ENCODE results near the gene HABP2.

HABP2 gene

DNA sequence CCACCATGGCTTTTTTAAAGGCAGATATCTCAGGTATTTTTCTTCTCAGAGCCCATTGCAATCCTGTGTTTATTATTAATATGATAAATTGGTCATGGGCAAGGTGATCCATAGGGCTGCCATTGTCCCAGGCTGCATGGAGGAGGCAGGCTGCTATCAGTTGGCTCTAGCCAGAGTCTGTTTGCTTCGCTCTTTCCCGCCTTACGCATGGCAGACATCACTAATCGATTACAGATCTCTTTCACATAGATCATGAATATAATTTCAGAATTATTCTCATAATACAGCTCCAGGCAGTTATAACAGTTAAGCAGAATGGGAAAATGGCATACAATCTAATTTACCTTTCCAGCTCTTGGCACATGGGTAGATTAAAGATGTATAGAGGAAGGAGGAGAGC is 30.4 kb upstream of the HABP2 start:
- H3K9me3 Mint-ChIP-seq = no peaks in the 10 kb centered on the region
- no peaks in the 10 kb centered on the region for H3K36me3 Mint-ChIP-seq
- no peak overlapping the region for H3K27ac Mint-ChIP-seq
- no peak overlapping the region for H3K4me3 Mint-ChIP-seq
- no peaks in the 10 kb centered on the region for H3K27me3 Mint-ChIP-seq
- H3K4me1 Mint-ChIP-seq = no peaks in the 10 kb centered on the region

DNA sequence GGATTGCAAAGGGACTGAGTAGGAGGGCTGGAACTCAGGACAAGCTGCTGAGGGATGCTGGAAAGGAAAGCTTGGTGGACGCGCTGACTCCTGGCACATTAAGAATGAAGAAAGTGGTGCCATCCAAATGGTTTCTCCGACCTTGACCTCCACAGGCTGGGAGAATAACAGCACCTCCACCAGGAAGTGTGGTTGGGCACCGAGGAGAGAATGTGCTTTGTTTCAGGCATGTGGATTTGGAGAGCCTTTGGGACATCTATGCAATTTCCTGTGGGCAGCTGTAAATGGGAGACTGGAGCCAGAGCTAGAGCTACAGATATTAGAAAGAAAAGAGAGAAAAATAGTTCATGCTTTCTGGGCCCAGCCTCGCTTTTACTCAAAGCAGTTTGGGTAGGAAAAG is 29.8 kb upstream of the HABP2 start:
- Mint-ChIP-seq H3K27me3 (no peaks in the 10 kb centered on the region), H3K4me3 (no peak overlapping the region), H3K36me3 (no peaks in the 10 kb centered on the region), H3K9me3 (no peaks in the 10 kb centered on the region), H3K4me1 (no peaks in the 10 kb centered on the region), H3K27ac (no peak overlapping the region)

DNA sequence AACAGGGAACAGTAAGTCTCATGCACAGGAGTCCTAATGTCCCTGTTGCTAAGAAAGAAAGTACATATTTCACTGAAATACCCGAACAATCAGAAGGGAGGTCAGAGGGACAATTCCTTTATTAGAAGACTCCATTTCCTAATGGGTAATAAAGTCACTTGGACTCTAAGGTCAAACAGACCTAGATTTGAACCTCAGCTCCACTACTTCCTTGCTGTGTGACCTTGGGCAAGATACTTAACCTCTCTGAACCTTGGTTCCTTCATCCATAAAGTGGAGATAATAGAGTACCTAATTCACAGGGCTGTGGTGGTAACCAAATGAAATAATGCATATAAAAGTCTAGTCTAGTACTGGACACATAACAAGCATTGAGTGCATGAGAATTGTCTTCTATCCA is 29.2 kb upstream of the HABP2 start:
- Mint-ChIP-seq H3K4me3 (no peak overlapping the region), H3K36me3 (no peaks in the 10 kb centered on the region), H3K9me3 (no peaks in the 10 kb centered on the region), H3K27ac (no peak overlapping the region), H3K27me3 (no peaks in the 10 kb centered on the region), H3K4me1 (no peaks in the 10 kb centered on the region)

DNA sequence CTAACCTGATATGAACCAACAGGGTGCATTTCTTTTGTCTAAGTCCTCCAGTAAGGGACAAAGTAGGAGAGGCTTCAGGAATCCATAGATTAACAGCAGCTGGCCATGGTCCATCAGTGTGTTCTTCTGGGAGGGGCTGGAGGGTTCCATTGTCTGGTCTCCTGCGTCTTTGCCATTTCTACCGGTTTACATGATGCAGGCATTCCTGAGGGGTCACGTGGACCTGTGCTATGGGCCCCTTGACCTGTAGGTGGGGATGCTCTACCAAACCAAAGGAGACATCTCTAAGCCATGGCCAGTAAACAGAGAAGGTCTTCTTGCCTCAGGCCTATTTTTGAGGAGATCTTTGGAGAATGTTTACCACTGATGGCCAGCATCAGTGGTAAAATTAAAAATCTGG is 28.7 kb upstream of the HABP2 start:
- Mint-ChIP-seq H3K4me3 (no peak overlapping the region), H3K27me3 (no peaks in the 10 kb centered on the region), H3K36me3 (no peaks in the 10 kb centered on the region), H3K4me1 (no peaks in the 10 kb centered on the region), H3K27ac (no peak overlapping the region), H3K9me3 (no peaks in the 10 kb centered on the region)

DNA sequence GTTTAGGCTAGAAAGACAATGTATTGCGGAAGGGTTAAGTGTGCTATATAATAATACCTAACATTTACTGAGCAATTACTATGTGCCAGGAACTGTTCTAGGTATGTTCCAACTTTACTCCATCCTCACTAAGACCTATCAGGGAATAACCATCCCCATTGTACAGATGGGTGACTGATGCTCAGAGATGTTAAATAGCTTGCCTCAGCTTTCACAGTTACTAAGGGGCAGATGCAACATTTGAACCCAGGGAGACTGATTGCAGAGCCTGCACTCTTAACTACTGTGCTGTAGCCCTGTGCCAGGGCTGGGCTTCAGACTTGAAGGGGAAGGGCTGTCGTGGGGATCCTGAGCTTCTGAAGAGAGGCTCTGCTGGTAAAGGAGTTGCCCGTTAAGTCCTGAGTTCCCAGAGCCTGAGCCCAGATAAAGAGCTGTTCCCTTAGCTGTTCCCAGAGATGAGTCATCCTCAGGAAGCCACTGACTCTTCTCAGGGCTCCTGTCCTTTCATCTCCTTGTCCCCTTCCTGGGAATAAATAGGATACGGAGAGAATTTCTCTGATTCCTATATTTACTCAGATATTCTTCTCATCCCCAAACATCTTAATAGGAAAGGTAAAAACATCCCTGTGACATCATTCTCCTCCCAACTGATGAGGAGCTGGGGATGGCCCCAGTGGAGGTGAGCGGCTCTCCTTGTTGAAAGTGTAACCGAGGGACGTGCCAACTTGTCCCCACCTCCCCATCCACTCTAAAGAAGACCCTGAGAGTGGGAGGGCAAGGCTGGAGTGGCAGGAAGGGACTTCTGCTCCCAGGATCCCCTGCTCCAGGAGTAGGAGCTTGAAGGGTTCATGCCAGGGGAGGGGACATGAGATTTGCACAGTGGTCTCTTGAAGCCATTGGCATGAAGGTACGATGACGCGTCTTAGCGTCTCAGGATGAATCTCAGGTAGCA is 28.0 kb upstream of the HABP2 start:
- Mint-ChIP-seq H3K27me3 (no peaks in the 10 kb centered on the region), H3K9me3 (no peaks in the 10 kb centered on the region), H3K4me3 (no peak overlapping the region), H3K27ac (no peak overlapping the region), H3K36me3 (no peaks in the 10 kb centered on the region), H3K4me1 (no peaks in the 10 kb centered on the region)

DNA sequence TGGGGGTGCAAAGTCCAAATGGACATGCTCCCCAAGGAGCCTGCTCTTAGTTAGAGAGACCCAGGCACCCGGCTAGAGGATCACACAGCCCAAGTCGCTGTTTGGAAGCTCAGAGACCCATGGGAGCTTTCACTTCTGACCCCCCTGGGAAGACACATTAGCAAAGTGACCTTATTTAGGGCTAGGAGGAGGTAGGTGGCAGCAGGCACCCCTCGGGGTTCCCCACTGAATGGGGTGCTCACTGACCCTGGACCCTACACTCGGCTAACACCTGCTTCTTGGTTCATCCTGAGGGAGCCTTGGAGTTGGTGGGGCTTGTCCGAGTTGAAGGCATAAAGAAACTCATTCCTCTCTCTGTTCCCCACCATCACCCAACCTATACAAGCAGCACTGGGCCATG is 27.1 kb upstream of the HABP2 start:
- Mint-ChIP-seq H3K27ac (no peak overlapping the region), H3K4me1 (no peaks in the 10 kb centered on the region), H3K4me3 (no peak overlapping the region), H3K9me3 (no peaks in the 10 kb centered on the region), H3K36me3 (no peaks in the 10 kb centered on the region), H3K27me3 (no peaks in the 10 kb centered on the region)

DNA sequence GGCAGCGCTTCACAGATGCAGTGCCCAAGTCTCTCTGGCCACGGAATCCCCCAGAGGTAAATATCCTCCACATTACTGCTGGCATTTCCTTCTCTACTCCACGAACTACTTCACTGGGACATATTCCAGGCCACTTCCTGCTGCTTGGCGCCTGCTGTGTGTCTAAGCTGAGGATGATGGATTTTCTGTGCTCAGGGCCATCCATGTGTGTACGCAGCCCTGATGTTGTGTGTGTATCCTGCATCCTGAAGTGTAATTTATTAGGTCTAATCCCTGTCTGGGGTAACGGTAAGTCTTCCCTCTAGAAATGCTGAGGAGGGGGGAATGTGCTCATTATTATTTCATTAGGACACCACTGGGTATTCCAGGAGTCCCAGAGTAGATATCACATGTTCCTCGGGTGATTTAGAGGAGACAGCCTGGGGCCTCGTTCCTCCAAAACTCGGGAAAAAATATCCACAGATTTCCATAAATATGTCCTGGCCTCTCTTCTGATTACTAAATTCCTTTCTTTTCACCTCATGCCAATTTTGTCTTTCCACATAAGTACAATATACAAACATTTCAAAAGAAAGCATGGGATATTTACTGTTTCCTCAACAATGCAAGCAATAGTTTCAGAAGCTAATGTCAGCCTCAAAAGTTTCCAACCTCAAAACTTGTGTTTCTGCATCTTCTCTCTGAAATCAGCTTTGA is 25.5 kb upstream of the HABP2 start:
- H3K9me3 Mint-ChIP-seq = no peaks in the 10 kb centered on the region
- no peak overlapping the region for H3K4me3 Mint-ChIP-seq
- no peak overlapping the region for H3K27ac Mint-ChIP-seq
- H3K27me3 Mint-ChIP-seq = no peaks in the 10 kb centered on the region
- H3K4me1 Mint-ChIP-seq = no peaks in the 10 kb centered on the region
- H3K36me3 Mint-ChIP-seq = no peaks in the 10 kb centered on the region

DNA sequence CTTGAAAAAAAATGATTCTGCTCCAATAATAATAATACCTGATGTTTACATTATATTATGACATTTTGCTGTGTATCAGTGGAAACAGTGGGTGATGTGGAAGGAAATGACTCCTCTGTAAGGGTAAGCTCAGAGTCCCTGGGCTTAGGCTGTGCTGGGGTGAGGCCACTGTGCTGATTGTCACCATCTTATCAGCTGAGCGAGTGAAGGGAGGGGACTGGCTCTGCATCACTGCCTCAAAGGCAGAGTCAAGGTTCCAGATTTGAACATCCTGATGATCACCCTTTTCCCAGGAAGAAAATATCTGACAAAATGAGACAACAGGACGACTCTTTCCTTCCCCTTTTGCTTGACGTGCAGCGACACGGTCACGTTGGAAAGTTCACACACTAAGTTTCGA is 24.0 kb upstream of the HABP2 start:
- Mint-ChIP-seq H3K36me3 (no peaks in the 10 kb centered on the region), H3K4me3 (no peak overlapping the region), H3K27ac (no peak overlapping the region), H3K9me3 (no peaks in the 10 kb centered on the region), H3K4me1 (no peaks in the 10 kb centered on the region), H3K27me3 (peaks cover 2% of the 10 kb centered on the region)

DNA sequence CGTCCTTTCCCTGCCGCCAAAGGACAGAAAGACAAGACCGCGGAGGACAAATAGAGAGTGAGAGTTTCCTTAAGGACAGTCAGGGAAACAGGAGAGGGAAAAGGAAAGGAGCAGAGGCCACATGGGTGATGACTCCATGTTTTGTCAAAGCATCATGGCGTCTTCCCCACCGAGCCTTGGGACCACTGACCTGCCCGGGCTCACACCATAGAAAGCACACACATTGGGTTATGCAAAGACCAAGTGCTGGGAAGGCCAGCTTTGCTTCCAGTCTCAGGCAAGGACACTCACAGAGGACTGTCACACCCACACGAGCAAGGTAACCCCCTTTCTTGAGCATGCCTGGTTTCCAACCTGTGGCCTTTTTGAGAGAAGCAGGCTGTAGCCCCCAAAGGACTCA is 23.3 kb upstream of the HABP2 start:
- Mint-ChIP-seq H3K27me3 (peaks cover 3% of the 10 kb centered on the region), H3K9me3 (no peaks in the 10 kb centered on the region), H3K4me1 (no peaks in the 10 kb centered on the region), H3K36me3 (no peaks in the 10 kb centered on the region), H3K4me3 (no peak overlapping the region), H3K27ac (no peak overlapping the region)

DNA sequence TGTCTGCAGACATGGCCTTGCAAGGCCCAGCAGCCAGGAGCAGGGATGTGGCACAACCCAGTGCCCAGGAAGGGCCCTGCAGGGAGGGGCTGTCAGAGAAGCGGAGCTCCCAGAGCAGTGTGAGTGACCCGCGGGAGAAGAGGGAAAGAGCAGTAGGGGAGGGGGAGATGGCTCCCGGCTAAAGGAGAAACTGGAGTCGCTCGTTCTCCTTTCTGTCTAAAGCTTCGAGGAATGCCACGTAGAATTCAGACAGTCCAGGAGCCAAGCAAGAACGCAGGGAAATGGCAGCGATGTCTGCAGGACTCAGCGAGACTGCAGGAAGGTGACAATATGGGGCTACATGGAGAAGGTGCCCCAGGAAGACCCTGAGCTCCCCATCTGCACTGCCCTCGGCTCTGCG is 22.4 kb upstream of the HABP2 start:
- Mint-ChIP-seq H3K4me3 (no peak overlapping the region), H3K27ac (no peak overlapping the region), H3K36me3 (no peaks in the 10 kb centered on the region)

DNA sequence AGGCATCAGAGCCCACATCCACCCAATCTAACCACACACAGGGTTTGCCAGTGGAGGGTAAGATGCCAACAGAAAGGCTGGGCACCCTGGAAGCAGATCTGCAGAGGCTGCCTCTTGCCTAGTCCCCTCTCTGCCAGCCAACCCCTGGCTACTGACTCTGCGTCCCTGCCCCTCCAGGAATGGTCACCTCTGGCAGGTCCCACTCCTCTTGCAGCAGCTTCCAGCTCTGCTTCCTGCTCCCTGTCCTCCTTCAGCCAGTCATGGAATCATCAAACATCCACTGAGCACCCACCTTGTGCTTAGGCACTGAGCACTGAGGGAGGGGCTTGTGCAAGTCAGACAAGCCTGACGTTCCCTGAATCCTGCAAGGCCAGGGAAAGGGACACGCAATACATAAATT is 20.1 kb upstream of the HABP2 start:
- Mint-ChIP-seq H3K4me1 (no peaks in the 10 kb centered on the region), H3K4me3 (no peak overlapping the region), H3K27me3 (peaks cover 6% of the 10 kb centered on the region), H3K27ac (no peak overlapping the region), H3K9me3 (peaks cover 4% of the 10 kb centered on the region), H3K36me3 (no peaks in the 10 kb centered on the region)

More for the DNA sequence above, 22.4 kb upstream of the HABP2 start:
- Mint-ChIP-seq H3K27me3 (peaks cover 4% of the 10 kb centered on the region), H3K9me3 (peaks cover 2% of the 10 kb centered on the region), H3K4me1 (no peaks in the 10 kb centered on the region)

DNA sequence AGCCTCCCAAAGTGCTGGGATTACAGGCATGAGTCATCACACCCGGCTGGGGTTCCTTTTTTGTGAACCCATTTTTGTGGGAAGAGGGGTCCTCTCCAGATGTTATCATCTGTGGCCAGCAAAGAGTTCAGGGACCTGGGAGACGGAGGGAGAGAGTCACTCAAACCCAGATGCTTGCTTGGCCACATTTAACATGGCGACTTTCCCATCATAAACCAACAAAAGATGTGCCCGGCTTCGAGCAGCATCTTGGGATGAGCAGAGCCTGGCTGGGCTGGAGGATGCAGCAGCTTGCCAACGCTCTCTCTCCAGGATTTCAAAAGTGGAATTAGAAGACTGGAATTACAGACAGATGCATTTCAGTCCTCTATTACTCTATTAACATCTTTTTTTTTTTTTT is 19.1 kb upstream of the HABP2 start:
- Mint-ChIP-seq H3K36me3 (no peaks in the 10 kb centered on the region), H3K4me3 (no peak overlapping the region), H3K9me3 (peaks cover 4% of the 10 kb centered on the region), H3K27me3 (peaks cover 6% of the 10 kb centered on the region), H3K4me1 (no peaks in the 10 kb centered on the region), H3K27ac (no peak overlapping the region)

DNA sequence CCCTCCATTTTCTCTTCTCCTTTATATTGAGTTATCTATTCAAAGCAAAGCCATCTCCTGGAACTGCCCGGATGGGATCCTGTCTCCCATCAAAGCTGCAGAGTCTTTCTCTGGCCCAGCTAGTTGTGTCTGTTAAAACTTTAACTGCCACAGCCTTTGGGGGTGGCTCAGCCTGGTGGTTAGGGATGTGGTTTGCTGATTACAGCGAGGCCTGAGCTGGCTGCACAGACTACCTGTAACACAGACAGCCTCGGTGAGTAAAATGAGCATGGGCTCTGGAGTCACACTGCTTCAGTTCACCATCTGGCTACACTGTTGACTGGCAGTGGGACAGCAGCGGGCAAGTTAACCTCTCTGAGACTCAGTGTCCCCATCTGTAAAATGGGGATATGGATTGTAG is 18.4 kb upstream of the HABP2 start:
- H3K4me3 Mint-ChIP-seq = no peak overlapping the region
- peaks cover 6% of the 10 kb centered on the region for H3K27me3 Mint-ChIP-seq

DNA sequence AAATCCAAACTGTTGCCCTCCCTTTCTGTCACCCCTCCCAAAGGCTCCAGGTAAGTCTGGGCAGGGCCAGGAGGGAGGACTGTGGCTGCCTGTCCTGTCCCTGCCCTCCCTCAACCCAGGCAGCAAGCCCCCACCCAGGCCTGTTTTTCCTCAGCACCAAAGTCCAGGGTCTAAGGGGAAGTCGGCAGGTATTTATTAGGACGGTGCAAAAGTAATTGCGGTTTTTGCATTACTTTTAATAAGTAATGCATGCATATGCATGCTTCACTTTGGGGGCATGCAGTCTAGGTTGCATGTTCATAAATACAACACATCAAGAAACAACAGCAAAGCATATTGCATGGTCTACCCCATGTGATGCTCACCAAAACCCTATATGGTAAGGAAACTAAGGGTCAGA is 15.2 kb upstream of the HABP2 start:
- peaks cover 6% of the 10 kb centered on the region for H3K27me3 Mint-ChIP-seq
- H3K4me3 Mint-ChIP-seq = no peak overlapping the region
- H3K9me3 Mint-ChIP-seq = peaks cover 4% of the 10 kb centered on the region
- H3K4me1 Mint-ChIP-seq = no peaks in the 10 kb centered on the region
- no peaks in the 10 kb centered on the region for H3K36me3 Mint-ChIP-seq
- H3K27ac Mint-ChIP-seq = no peak overlapping the region

More for the DNA sequence above, 18.4 kb upstream of the HABP2 start:
- H3K36me3 Mint-ChIP-seq = no peaks in the 10 kb centered on the region
- no peak overlapping the region for H3K27ac Mint-ChIP-seq
- peaks cover 4% of the 10 kb centered on the region for H3K9me3 Mint-ChIP-seq
- no peaks in the 10 kb centered on the region for H3K4me1 Mint-ChIP-seq

DNA sequence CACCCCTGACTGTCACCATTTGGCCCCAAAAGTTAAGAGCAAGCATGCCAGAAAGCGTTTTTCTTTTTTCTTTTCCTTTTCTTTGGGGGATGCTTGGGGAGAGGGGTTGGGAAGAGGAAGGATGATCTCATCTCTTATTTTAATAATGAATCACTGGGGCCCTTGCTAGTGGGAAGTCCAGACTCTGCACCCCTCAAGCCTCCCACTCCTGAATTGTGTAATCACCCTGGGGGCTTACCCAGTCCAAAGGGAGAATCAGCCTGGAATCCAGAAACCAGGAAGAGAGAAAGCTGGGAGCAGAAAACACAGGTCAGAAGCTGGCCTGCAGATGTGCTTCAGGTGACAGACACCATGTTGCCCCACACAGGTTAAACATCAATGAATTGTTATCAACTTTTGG is 14.7 kb upstream of the HABP2 start:
- peaks cover 6% of the 10 kb centered on the region for H3K27me3 Mint-ChIP-seq
- H3K9me3 Mint-ChIP-seq = peaks cover 4% of the 10 kb centered on the region
- H3K4me1 Mint-ChIP-seq = no peaks in the 10 kb centered on the region

DNA sequence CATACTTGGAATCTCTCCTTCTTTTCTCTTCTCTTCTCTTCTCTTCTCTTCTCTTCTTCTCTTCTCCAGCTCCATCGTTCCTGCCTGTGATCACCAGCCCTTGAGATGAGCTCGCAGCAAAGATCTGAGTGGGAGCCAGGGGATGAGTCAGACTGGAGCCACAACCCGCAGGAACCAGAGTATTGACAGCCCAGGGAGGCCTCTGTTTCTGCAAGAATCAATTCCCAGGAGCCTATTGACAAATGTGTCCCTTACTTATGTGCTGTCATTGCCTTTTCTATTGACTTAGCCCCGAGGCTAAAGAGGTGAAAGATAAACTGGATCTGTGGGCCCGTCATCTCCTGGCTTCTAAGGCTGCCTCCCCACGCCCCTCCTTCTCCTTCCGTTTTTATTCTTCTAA is 13.1 kb upstream of the HABP2 start:
- H3K4me3 Mint-ChIP-seq = no peak overlapping the region
- H3K9me3 Mint-ChIP-seq = peaks cover 4% of the 10 kb centered on the region
- no peak overlapping the region for H3K27ac Mint-ChIP-seq
- H3K4me1 Mint-ChIP-seq = no peaks in the 10 kb centered on the region
- peaks cover 3% of the 10 kb centered on the region for H3K27me3 Mint-ChIP-seq
- no peaks in the 10 kb centered on the region for H3K36me3 Mint-ChIP-seq

More for the DNA sequence above, 14.7 kb upstream of the HABP2 start:
- no peak overlapping the region for H3K4me3 Mint-ChIP-seq
- H3K27ac Mint-ChIP-seq = no peak overlapping the region
- H3K36me3 Mint-ChIP-seq = no peaks in the 10 kb centered on the region
